ENCODE data around the gene ARHGAP10.
"Not testable (repeated sequence)": the region's sequence is repeated elsewhere in the genome, so short reads cannot be mapped to it uniquely, and the experiment has no call there.

Gene ARHGAP10

DNA sequence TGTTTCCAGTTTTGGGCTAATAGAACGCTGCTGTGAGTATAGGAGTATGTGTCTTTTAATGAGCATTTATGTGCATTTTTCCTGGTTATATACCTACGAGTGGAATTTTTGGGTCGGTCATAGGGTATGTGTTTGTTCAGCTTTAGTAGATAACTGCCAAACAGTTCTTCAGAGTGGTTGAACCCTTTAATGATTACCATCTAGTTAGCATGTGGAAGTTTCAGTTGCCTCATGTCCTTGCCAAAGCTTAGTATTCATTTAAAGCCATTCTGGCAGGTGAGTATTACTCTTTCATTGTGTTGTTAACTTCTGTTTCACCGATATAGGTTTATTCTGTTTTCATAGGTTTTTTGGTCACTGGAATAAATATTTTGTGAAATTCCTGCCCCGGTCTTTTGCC is 229.1 kb downstream of the ARHGAP10 start:
- no peak for DNase-seq

DNA sequence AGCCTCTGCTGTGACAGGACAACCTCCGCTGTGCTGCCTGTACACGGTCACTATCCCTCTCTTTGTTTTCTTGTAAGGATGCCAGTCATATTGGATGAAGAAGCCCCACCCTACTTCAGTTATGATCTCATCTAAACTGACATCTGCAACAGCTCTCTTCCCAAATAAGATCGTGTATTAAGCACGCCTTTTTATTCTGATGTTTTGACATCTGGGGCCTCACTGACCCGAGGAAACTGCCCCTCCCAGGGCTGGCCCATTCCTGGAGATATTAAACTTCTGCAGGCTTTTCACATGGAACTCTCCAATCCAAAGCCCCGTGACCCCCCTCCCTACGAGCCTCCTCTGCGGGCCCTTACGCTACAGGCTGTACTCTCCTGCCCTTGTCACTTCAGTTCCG is 232.0 kb downstream of the ARHGAP10 start:
- DNase-seq, result no peak

DNA sequence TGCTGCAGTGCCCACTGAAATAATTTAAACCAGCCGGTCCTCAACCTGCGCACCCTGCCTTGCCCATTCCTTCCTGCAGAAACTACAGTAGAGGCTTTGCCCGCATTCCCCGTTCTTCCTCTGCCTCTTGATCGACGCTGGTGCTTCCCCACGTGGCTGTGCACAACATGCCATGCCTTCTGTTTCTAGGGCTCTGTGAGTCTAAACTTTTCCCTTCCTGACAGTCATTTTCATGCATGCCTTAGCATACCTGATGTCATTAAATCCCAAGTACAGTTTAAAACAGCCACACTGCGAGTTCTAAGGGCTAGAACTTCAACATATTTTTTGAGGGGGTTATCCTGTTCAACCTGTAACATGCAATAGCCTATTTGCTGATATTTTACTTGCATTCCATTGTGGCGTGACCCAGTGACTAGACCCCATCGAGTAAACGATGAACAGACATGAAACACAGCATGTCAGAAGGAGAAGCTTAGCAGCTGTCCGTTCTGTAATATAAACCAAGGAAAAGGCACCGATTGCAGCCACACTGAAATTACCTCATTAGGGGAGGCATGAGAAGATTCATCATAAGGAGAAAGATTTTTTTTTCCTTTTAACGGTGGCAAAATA is 232.5 kb downstream of the ARHGAP10 start:
- DNase-seq, result no peak

DNA sequence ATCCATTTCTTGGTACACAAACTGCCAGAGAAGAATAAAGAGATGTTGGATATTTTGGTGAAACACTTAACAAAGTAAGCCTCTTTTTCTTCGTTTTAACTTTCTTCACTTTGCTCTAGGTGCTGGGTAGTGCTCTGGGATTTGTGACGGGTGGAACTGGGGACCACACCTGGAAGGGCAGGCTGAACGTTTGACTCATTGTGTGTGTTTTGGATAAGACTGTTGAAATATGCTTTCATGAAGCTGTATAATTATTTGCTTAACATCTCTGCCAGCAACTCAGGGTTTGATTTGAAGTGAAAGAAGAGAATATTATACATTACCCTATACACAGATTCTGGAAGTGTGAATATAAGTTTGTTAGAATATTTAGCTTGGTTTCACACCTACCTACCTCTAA is 233.2 kb downstream of the ARHGAP10 start:
- no peak for DNase-seq

DNA sequence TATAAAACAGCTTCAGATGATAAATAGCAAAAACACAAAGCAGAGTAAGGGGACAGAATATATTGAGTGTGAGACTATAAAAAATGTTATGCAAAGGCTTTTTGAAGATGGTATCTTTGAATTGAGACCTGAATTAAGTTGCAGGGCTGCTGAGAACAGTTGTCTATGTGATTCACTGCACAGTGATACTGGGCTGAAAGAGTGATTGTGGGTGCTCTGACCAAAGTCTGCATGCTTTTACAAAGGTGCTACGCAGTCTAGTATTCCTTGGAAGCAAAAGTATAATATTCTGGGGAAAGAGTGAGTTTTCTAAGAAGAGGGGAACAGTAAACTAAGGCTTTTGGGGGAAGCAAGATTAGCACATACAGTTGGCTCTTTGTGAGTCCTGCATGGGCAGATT is 234.0 kb downstream of the ARHGAP10 start:
- DNase-seq, result no peak

DNA sequence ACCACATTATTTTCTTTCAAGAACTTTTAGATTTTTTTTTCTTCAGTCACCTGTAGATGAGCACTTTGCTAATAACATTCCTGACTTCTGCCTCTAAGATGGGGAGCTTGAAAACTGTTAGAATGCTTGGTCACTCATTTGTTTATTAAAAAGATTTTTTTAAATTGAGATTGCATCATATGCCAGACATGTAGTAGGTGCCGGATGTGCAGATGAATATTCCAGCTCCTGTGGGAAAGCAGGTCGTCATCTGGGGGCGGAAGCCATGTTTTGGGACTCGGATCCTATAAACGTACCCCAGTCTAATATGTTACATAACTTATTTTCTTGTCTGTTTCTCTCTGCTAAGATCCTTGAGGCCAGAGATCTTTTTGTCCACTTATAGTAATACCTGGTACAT is 236.8 kb downstream of the ARHGAP10 start:
- no peak for DNase-seq

DNA sequence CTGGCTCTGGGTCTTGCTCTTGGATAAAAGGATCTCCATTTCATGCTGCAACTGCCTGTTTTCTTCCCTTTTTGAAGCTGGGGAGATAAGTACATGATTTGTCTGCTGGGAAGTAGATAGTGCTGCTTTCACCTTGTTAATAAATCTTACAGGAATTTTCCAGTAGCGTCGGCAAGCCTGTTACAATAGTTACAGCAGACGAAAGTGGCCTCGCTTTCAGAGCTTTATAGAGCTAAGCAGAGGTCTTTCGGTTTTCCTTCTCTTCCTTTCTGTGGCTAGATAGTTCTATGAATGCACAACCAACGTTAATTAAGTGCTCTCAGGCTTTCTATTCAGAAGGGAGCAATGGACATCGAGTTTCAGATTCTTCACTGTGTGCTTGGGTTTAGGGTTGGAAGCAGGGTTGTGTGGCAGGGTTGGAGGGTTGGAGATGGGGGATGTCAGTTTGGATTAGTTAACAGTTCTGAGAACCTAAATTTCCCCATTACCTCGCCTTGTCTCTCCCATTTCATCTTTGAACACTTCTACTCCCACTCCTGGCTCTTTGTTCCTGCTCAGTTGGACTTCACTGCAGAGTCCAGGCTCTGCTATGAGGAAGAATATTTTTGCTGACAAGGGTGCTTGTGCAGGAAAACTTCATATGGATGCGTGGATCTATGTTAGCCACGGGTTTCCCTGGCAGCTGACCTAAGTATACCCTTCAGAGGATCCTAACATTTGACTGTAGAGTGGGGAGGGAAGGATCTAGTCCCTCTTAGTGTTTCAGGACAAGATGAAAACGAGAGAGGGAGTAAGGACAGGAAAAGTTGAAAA is 237.9 kb downstream of the ARHGAP10 start:
- DNase-seq, result no peak

DNA sequence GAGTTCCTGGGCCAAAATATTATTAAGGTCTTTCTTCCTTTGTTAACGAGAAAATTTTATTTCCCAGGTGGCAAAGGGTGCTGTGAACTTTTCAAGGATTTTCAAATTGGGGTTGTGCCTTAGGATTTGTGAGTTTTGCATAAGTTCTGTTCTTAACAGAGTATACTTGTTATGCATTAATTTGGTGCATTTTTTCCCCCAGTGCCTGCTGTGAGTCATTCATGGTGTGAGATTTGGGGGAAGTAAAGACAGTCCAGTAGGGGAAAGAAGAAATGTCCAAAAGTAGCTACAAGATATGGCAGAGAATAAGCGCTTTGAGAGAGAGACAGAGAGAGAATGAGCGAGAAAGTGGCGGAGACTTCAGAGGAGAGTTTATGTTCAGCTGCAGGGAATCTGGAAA is 239.2 kb downstream of the ARHGAP10 start:
- no peak for DNase-seq

DNA sequence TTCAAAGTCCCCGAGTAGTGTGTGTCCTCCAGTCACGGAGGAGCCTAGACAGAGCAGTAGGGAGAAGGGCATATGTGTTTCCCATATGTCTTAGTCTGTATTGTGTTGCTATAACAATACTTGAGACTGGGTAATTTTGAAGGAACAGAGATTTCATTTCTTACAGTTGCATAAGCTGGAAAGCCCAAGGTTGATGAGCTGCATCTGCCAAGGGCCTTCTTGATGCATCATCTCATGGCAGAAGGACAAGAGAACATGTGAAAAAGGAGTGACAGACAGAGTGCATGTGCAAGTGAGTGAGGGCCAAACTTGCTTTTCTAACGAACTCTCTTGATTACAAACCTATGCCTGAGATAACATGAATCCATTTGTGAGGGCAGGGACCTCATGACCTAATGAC is 243.4 kb downstream of the ARHGAP10 start:
- no peak for DNase-seq

DNA sequence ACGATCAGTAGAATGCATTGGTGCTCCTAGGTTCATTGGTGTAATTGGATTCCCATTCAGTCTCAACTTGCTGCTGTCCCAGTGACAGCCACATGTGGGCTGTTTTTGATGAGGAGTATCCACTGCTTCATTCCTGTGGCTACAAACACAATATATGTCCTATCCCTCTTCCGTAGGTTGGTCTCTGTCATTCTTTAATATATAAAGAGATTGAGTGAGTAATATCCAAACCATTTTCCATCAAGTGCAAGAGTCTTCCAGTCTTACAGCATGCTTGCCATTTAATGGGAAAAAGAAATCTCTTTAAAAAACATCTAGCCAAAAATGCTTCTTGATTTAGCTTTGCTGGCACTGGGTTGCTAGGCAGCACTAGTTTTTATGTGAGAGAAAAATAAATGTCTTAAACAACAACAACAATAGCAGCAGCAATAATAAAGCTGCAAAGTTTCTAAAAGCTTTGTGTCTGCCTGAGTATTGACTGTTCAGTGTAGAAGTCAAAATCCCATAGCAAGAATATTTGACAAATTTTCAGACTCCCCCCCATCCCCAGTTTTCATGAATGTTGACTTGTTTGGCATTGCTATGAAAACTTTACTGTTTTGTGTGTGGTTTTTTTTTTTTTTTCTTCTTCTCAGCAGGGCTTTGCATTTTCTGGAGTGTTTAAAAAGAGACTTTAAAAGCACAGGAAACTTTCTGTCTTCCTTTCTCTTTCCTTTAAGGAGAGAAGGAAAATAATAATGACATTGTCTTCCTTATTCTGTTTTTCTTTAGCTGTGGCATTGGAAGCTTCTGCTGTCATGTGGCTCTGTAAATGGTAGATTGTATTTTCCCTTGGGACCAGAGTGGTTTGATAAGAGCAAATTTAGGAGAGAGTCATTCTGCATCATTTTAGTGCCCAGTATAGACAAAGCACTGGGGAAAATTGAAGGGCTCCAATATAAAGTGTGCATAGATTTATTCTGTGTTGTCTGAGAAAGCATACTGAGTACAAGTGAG is 244.3 kb downstream of the ARHGAP10 start:
- DNase-seq, result no peak

DNA sequence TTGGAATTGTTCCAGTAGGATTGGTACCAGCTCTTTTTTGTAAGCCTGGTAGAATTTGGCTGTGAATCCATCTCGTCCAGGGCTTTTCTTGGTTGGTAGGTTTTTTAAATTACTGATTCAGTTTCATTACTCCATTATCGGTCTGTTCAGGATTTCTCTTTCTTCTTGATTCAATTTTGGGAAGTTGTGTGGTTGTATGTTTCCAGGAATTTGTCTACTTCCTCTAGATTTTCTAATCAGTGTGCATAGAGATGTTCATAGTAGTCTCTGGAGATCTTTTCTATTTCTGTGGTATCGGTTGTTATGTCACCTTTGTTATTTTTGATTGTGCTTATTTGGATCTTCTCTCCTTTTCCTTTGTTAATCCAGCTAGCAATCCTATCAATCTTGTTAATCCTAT is 248.7 kb downstream of the ARHGAP10 start:
- no peak for DNase-seq

DNA sequence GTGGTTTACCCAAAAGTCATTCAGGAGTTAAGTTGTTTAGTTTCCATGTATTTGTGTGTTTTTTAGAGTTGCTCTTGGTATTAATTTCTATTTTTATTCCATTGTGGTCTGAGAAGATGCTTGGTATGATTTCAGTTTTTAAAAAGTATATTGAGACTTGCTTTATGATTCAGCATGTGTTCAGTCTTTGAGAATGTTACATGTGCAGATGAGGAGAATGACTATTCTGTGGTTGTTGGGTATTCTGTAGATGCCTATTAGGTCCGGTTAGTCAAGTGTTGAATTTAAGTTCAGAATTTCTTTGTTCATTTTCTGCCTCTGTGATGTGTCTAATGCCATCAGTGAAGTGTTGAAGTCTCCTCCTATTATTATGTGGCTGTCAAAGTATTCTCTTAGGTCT is 249.4 kb downstream of the ARHGAP10 start:
- DNase-seq, result no peak

DNA sequence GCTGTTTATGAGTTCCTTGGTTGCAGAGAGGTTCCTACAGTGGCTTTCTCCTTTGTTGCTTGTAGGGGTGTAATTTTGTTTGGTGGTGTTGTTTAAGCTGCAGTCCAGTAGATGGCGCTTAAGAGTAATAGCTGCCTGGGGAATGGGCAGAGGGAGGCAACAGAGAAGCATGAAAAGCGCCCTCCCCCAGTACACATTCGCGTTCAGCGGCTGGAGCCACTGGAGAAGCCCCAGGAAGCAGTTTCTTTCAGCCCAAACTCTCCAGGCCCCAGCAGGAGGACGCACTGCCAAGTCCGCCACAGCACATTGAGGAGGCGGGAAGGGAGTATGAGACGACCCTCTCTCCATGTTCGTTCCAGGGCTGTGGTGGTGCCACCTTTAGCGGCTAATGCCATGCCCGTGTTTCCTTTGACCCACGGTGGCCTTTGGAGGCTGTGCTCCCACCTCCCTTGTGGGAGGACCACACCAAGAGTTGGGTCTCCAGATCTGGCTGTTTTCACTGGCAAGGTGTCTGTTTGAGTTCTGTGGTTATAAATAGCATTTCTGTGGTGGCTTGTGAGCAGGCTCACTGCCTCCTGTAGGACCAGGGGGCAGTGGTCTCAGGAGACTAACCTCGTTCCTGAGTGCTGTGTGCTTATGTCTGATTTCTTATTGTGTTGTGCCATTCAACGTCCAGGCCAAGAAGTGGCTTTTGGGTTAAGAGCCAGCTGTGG is 252.3 kb downstream of the ARHGAP10 start:
- no peak for DNase-seq

DNA sequence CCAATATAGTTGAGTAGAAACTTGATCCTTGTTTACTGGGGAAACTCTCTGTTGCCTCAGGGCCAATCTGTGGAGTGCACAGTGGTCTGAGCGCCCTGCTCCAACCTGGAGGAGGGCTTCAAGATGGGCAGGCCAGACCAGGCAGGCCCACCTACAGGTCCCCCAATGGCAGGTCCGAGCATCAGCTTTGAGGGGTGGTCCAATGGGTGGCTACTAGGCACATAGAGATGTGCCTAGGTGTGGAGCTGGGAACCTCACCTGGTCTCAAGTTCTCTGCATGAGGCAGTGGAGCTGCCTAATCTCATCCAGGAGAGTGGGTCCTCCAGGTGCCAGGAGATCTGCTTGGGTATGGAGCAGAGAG is 252.9 kb downstream of the ARHGAP10 start:
- DNase-seq, result no peak

DNA sequence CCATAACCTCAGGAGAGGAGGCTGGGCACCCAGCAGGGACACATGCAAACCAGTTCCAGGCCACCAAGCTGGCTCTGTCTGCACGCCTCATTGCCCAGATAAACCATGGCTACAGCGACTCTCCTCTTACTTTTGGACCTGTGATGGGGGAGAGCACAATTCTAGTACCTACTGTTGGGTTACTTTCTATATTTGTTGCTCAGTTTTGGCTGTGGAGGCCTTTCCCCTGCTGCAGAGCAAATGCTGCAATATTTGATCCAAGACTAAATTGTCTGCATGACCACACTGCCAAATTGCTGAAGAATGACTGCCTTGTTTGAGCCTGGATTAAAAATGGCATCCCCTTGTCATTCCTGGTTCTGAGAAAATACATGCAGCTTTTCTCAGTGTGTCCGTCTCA is 253.5 kb downstream of the ARHGAP10 start:
- no peak for DNase-seq

DNA sequence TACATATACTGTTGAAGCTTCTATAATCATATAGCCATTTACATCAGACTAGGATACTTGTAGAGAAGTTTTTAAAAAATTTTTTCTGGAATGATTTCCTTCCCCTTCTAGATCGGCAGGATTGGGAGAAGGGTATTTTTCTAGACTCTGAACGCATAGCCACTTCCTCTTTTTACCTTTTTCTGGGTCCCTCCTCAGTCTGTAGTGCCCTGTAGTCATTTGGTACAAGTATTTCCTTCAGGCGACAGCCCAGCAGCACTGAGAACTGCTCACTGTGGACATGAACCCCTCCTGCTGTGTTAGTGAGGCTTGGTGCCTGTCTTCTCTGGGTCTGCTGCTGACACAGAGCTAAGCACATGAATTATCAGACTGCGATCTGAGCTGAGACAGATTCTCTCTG is 255.4 kb downstream of the ARHGAP10 start:
- DNase-seq, result no peak

DNA sequence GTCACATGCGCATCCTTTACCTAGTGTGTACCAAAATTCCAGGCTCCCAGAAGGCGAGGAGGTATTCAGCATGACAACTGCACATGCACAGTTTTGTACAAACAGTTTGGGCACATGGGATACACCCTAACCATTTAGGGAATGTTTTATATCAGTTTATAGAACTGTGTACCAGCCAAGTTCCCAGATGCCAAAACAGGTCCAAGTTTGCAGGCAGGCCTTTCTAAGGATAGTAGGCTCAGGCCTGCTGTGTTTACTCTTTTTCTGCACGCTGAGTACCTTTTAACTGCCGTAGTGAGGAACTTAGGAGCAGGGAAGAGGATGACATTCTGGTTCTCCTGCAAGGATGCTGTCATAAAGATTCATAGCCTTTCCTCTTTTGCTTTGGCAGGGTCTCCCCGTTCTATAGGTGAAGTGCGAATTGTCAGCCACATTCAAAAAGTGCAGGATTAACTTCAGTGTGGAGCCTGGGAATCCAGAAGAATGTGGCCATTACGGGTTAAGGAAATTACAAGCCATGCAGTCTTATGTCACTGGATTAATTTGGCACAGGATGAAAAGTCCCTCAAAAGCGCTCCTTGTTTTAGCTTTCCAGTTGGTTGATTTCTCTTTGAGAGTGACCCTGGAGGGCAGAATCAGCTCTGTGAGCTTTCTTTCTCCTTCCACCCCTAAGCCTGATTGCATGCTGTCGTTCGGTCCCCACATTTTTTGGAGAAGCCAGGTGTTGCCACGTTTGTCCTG is 259.8 kb downstream of the ARHGAP10 start:
- DNase-seq, result no peak

DNA sequence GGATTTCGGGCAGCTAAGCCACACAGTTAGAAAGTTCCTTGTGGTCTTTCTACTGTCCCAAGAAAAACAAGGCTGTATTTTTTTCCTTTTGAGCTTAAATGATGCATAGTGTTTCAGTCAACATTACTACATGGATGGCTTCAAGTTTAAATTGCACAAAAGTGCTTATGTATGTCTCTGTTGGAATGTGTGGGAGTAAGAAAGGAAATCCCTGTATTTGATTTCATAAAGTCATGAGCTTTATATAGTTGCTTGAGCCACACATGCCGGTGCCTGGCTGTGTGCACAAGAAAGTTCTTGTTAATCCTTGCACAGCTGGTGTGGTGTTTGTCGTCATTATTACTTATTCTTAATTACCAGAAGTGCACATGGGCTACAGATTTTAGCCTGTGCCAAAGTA is 262.2 kb downstream of the ARHGAP10 start:
- DNase-seq, result no peak

DNA sequence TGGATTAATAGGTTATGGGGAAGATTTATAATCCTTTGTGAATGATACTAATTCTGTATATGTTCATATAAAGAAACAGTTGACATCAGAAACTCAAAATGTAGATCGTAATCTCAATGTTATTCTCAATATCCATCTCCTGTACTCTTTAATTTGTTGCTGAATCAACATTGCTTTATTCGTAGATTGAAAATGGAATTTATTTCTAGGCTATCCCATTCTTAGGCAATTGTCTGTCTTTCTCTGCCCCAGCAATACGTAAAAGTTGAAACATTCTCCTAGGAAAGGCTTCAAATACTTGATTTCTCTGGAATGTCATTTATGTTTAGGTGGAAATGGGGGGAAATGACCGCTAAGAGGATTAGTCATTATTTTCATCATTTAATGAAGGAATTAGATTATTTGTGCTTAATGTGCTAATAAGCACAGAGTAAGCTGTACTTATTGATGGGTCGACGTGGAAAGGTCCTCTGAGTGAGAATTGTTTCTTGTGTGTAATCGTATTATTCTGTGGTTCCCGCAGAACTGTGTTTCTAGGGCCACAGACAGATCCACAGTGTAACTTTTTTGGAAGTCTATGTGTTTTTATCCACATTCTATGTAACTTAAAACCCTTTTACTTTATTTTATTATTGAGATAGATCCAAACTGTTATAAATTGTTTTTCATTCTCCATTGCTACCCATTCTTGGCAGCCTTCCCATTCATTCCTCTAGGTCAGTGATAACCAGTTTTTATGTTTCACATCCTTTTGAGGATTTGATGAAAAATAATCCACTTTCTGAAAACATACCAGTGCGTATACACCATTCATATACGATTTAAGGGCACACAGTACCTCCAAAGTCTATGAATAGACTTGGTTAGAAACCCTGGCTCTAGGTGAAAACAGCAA is 262.9 kb downstream of the ARHGAP10 start:
- DNase-seq, result no peak

DNA sequence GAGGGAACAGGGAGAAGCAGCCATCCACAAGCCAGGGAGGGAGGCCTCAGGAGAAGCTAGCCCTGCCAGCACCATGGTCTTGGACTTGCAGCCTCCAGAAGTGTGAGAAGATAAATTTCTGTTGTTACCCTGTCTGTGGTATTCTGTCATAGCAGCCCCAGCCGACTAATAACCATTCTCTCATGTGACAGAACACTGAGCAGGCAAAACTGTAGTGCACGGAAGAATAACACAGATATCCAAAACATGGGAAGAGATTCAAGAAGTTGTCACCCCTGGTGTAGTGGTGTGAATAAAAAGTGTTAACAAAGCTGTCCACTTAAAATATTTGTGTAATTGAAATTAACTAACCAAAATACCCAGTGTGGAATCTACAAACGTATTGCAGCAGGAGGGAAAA is 265.0 kb downstream of the ARHGAP10 start:
- DNase-seq, result no peak

DNA sequence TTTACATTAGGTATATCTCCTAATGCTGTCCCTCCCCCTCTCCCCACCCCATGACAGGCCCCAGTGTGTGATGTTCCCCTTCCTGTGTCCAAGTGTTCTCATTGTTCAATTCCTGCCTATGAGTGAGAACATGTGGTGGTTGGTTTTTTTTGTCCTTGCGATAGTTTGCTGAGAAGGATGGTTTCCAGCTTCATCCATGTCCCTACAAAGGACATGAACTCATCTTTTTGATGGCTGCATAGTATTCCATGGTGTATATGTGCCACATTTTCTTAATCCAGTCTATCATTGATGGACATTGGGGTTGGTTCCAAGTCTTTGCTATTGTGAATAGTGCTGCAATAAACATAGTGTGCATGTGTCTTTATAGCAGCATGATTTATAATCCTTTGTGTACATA is 268.1 kb downstream of the ARHGAP10 start:
- not testable (repeated sequence) for DNase-seq

All from SIG-M5 (cell line).